ACC112 (cell line): ENCODE results near the gene ANKRD60.

Experiments
- H2AFZ ChIP-seq: fragments of 200-600 bp; sonication (generic); one replicate; pipeline ENCODE4 v1.6.0; 2017; ENCODE audit warnings: antibody characterized with exemption, low read length; ENCODE audit not compliant: unreplicated experiment
- H3K27ac ChIP-seq: fragments of 200-600 bp; sonication (generic); 2 replicates; pipeline ENCODE4 v1.5.1; 2014; ENCODE audit warnings: low read depth, mild to moderate bottlenecking, antibody characterized with exemption, low read length, moderate library complexity
- H3K27me3 ChIP-seq: fragments of 200-600 bp; sonication (generic); 2 replicates; pipeline ENCODE4 v1.6.1; 2014; ENCODE audit warnings: mild to moderate bottlenecking, antibody characterized with exemption, low read length, moderate library complexity, mixed read lengths; ENCODE audit not compliant: insufficient read depth
- H3K36me3 ChIP-seq: fragments of 200-600 bp; sonication (generic); 2 replicates; pipeline ENCODE4 v1.6.1; 2016; ENCODE audit warnings: mild to moderate bottlenecking, antibody characterized with exemption, low read length, moderate library complexity, mixed read lengths; ENCODE audit not compliant: insufficient read depth
- H3K4me1 ChIP-seq: fragments of 200-600 bp; sonication (generic); one replicate; pipeline ENCODE4 v1.6.1; 2016; ENCODE audit warnings: low read length, mixed read lengths; ENCODE audit not compliant: insufficient read depth, unreplicated experiment, control insufficient read depth
- H3K4me3 ChIP-seq: fragments of 200-600 bp; sonication (generic); 2 replicates; pipeline ENCODE4 v1.5.1; 2014; ENCODE audit warnings: mild to moderate bottlenecking, low read depth, low read length
- H3K79me2 ChIP-seq: fragments of 200-600 bp; sonication (generic); one replicate; pipeline ENCODE4 v1.6.0; 2016; ENCODE audit warnings: low read length; ENCODE audit not compliant: control insufficient read depth, unreplicated experiment, insufficient read depth

Gene ANKRD60

DNA sequence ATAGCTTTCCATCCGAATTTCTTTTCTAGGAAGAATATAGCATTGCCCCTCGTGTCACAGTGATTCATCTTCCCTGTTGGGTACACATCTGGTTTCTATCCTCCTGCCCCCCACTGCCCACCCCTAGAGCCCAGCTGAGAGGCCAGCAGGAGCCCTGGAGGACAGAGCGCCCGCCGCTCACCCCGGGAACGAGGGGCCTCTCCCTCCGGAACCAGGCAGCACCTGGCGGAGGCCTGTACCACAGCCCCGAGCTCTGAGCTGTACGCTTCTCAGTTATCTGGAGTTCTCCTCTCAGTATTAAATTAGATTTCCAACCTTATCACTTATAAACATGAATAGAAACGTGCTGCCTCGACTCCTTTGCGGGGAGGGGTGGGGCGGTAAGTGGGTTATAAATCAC lies 6.0 kb downstream of the ANKRD60 start:
- H3K27me3 ChIP-seq: peaks cover 94% of the 10 kb centered on the region
- no peak overlapping the region for H3K27ac ChIP-seq
- H3K36me3 ChIP-seq: no peaks in the 10 kb centered on the region
- H3K4me1 ChIP-seq: no peaks in the 10 kb centered on the region
- no peak overlapping the region for H2AFZ ChIP-seq
- no peaks in the 10 kb centered on the region for H3K79me2 ChIP-seq
- H3K4me3 ChIP-seq: no peak overlapping the region

DNA sequence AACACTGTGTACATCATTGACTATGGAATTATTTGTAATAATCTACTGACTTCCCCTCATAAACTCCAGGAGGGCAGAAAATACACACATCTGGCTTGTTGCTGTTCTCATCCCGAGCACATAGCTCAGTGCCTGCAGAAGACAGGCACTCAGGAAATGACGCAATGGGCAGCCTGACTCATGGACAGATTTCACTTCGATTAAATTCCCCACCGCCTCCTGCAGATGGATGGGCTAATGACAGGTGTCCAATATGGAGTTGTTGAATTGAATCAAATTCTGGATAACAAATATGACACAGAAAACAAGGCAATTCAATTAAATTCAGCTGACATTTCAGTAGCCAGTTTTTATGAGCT lies 9.1 kb downstream of the ANKRD60 start:
- Histone ChIP-seq H3K27ac (no peak overlapping the region), H3K4me1 (no peaks in the 10 kb centered on the region), H3K4me3 (no peak overlapping the region), H3K79me2 (no peaks in the 10 kb centered on the region), H2AFZ (no peak overlapping the region), H3K36me3 (no peaks in the 10 kb centered on the region), H3K27me3 (peaks cover 83% of the 10 kb centered on the region)

DNA sequence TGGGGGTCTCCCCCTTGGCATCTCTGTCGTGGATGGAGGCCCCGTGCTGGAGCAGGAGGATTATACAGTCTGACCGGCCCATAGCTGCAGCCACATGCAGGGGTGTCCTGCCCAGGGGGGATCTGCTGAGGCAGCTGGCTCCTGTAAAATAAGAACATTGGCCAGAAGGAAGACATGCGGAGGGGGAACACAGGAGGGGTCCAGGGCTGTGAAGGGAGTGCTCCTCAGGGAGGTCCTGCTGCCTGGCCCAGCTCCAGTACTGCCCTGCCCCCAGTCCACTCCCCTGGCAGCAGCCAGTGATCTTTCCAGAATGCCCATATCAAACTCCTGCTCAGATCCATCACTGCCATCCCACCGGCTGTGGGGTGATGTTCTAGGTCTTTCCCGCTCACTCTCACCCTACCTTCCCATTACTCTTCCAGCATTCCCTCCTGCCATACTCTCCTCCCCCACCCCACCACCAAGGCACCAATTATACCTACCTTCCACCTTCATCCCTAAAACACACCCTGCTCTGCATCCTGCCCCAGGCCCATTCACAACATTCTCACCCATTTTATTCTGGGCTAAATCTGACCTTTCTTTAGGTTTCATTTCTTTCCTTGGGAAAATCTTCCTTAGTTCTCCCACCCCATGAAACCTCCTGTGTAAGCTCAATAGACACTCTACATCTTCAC lies 9.7 kb downstream of the ANKRD60 start:
- Histone ChIP-seq H3K79me2 (no peaks in the 10 kb centered on the region), H3K4me3 (no peak overlapping the region), H3K4me1 (no peaks in the 10 kb centered on the region), H3K27me3 (peaks cover 79% of the 10 kb centered on the region), H3K36me3 (no peaks in the 10 kb centered on the region), H2AFZ (no peak overlapping the region), H3K27ac (no peak overlapping the region)

DNA sequence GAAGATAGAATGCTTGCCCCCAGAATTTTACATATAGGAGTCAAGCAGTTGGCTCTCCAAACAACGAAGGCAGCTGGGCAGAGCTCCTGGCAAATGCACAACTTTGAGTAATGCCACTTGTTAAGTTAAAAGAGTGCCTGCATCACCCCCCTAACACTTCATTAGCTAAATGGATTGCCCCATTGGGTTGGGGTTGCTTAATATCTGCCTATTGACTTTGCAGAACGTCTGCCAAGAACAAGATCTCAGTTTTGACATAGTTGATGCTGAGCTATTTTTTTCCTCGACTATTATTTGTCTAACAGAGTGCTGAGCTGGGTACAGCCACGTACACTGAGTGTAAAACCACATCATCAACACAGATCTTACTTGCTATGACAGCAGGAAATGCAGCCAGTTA lies 12.1 kb downstream of the ANKRD60 start:
- Histone ChIP-seq H3K36me3 (no peaks in the 10 kb centered on the region), H3K27me3 (peaks cover 70% of the 10 kb centered on the region), H3K79me2 (no peaks in the 10 kb centered on the region), H2AFZ (no peak overlapping the region), H3K4me1 (no peaks in the 10 kb centered on the region), H3K4me3 (no peak overlapping the region), H3K27ac (no peak overlapping the region)

DNA sequence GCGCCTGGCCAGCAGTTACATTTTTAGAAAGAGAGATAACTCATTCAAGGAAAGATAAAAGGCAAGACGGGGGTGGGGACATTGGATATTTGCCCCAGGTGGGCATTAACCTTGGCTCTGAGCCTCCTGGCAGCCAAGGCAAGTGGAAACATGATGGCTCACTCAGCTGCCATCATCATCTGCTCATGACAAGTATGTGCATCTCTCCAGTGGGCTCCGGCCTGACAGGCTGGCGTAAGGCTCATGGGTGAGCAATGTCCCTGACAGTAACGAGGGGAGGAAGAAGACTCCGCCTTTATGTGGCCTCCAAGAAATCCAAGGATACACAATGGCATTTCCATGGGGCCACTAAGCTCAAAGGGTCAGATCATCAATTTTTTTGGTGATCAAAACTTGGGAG lies 13.3 kb downstream of the ANKRD60 start:
- Histone ChIP-seq H3K27me3 (peaks cover 69% of the 10 kb centered on the region), H3K4me1 (no peaks in the 10 kb centered on the region), H3K36me3 (no peaks in the 10 kb centered on the region), H3K27ac (no peak overlapping the region), H2AFZ (no peak overlapping the region), H3K79me2 (no peaks in the 10 kb centered on the region), H3K4me3 (no peak overlapping the region)

DNA sequence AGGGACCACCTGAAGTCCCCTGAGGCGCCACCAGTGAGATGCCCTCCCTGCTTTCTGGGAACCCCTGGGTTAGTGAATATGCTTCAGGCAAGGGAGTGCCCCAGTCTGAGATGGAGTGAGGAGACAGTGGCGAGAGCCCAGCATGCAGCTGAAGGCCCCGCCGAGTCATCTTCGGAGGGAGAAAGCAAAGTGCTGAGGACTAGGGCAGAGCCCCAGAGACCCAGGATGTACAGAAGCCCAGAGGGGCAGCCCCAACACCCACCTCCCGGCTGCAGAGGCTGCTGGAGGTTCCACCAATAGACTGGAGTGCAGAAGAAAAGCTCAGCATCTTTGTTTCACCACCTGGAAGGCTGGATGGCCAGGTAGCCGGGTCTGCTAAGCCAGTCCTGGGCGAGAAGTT lies 14.1 kb downstream of the ANKRD60 start:
- Histone ChIP-seq H3K4me3 (no peak overlapping the region), H3K4me1 (no peaks in the 10 kb centered on the region), H3K79me2 (no peaks in the 10 kb centered on the region), H2AFZ (no peak overlapping the region), H3K27me3 (peaks cover 63% of the 10 kb centered on the region), H3K36me3 (no peaks in the 10 kb centered on the region), H3K27ac (no peak overlapping the region)

DNA sequence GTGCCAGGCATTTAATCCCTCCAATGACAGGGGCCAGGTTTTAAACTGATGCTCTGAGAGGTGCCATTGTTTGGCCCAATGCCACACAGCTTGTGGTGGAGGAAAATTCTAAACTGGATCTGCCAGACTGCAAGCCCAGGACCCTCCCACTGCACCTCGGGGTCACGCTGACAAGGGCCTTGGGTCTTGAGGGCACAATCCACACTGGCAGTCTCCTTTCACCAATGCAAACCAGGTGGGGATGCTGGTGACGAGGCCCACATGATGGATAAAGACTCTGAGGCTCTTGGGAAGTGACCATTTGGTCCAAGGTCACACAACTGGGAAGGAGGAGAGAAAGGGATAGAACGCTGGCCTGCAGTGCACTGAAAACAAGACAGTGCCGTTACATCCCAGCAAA lies 14.7 kb downstream of the ANKRD60 start:
- peaks cover 57% of the 10 kb centered on the region for H3K27me3 ChIP-seq
- H3K27ac ChIP-seq: no peak overlapping the region
- no peak overlapping the region for H2AFZ ChIP-seq
- H3K4me1 ChIP-seq: no peaks in the 10 kb centered on the region
- no peaks in the 10 kb centered on the region for H3K79me2 ChIP-seq
- no peaks in the 10 kb centered on the region for H3K36me3 ChIP-seq
- no peak overlapping the region for H3K4me3 ChIP-seq

DNA sequence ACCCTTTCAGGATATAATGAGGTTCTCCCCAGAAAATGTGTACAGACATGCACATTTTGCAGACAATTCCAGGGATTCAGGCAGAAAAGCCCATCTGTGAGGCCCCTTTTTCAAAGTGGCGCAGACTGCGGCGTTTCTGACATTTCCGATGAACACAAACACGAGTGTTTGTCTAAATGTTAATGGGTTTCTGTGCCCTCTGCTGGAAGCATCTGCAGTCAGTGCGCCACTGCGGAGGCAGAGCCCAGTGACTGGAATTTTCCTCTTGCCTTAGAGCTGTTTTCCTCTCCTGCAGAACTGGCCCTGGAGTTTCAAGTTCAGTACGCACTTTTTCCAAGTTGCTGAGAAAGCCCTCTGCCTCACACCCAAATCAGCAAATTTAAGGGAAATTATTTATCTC lies 15.3 kb downstream of the ANKRD60 start:
- Histone ChIP-seq H2AFZ (no peak overlapping the region), H3K4me3 (no peak overlapping the region), H3K79me2 (no peaks in the 10 kb centered on the region), H3K36me3 (no peaks in the 10 kb centered on the region), H3K27me3 (peaks cover 55% of the 10 kb centered on the region), H3K27ac (no peak overlapping the region), H3K4me1 (no peaks in the 10 kb centered on the region)

DNA sequence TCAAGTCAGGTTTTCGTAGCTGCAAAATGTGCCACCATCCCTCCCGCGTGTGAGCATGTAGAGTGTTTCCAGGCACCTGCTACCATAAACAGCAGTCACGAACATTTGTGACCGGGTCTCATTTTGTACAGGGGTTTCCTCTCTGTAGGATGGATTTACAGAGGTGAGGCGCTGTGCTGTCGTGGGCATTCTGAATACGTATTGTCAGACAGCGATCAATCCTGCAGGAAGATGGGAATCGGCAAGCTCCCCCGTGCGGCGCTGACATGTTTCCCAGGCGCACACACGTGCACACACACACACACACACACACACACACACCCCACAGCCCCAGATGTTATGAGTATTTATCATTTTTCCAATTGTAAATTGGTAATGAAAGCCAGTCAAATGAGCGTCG lies 15.8 kb downstream of the ANKRD60 start:
- H3K27me3 ChIP-seq: peaks cover 50% of the 10 kb centered on the region
- H2AFZ ChIP-seq: no peak overlapping the region
- H3K4me3 ChIP-seq: no peak overlapping the region

DNA sequence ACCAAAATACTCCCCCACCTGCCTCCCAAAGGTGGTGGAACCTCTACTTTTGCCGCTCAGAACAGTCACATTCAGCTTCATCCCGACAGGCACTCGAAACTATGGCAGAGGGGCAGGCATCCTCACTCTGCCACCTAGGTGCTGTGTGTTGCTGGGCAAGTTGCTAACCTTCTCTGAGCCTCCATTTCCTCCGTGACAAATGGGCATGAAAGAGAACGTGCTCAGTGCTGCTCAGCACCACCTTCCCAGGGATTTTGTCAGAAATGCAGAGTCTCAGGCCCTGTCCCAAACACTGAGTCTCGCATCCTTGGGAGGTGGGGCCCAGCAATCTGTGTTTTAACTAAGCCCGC lies 18.1 kb downstream of the ANKRD60 start:
- Histone ChIP-seq H3K79me2 (no peaks in the 10 kb centered on the region), H3K4me1 (no peaks in the 10 kb centered on the region), H3K4me3 (no peak overlapping the region), H3K36me3 (no peaks in the 10 kb centered on the region), H3K27ac (no peak overlapping the region), H3K27me3 (peaks cover 31% of the 10 kb centered on the region), H2AFZ (no peak overlapping the region)

More for the DNA sequence above, 15.8 kb downstream of the ANKRD60 start:
- H3K79me2 ChIP-seq: no peaks in the 10 kb centered on the region
- no peaks in the 10 kb centered on the region for H3K36me3 ChIP-seq
- no peaks in the 10 kb centered on the region for H3K4me1 ChIP-seq
- H3K27ac ChIP-seq: no peak overlapping the region

DNA sequence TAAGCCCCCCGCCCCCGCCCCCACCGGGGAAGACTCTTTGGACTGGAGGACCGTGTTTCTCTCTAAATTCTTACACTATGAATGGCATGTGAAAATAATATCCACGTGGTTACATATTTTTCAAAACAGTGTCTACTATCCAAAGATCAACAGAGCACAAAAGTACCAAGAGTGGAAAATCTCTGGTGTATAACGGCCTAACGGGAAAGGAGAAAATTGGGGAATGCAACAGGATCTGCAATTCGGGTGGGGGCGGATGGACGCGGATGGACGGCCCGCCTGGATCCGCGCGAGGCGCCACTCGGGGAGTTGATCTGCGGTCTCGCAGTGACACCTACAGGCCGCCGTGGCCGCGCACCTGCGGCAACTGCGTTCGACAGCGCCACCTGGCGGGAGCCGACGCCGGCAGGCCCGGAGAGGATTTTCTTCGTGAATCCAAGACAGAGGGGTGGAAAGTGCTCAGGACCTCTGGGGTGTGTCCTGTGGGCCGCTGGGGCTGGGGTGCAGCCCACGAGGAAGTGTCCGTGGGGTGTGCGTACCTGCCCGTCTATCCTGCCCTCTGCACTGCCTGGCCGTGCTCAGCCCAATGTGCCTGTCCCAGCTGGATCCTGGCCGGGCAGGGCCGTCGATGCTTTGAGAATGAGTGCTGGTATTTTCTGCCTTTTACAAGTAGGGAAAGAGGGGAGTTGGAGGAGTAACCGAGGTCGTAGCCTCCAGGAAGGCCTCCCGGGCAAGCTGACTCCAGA lies 18.6 kb downstream of the ANKRD60 start:
- Histone ChIP-seq H3K27ac (no peak overlapping the region), H3K4me3 (no peak overlapping the region), H3K36me3 (no peaks in the 10 kb centered on the region), H3K4me1 (no peaks in the 10 kb centered on the region), H2AFZ (no peak overlapping the region), H3K79me2 (no peaks in the 10 kb centered on the region), H3K27me3 (peaks cover 31% of the 10 kb centered on the region)
